SW 1271 (cell line): ENCODE data around the gene SLC25A53.
"Not testable (repeated sequence)": the region's sequence is repeated elsewhere in the genome, so short reads cannot be mapped to it uniquely, and the experiment has no call there.

Experiments used
- DNase-seq, 2 experiments: peaks; one replicate each; lab custom pipeline; 2025; lab: John Stamatoyannopoulos, UW

Gene SLC25A53

DNA sequence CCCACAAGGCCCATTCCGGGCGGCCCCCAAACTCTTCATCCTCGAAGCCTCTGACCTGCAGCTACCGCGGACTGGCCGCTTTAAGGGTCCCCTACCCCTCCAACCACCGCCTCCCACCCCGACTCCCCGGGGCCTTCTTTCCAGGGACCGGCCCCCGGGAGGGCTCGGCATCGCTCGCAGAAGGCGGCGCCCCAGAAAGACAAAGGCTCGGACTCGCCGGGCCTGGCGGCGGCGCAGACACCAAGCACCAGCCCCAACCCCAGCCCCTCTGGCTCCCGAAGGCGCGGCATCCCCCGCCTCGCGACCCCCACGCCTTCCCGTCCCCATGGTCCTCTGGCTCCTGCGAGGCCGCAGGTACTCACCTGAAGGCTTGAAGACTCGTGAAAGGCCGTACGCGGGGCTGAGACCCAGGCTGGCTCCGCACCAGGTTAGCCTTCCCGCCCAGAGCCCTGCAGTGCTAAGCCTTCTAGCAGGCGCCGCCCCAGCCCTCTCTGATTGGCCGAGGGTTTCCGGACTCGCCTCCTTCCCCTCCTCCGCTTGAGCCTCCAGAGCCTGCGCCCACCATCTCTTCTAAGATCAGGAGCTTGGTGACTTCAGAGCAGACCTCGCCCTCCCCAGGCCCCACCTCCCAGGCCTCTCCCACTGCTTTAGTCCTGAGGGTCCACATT lies 80.9 kb downstream of the SLC25A53 start, which contains the start of gene TMSB15C:
Gene TMSB15C (minus strand): TSS at position 459 of the 668 bp plus-strand sequence.
- not testable (repeated sequence) for DNase-seq

DNA sequence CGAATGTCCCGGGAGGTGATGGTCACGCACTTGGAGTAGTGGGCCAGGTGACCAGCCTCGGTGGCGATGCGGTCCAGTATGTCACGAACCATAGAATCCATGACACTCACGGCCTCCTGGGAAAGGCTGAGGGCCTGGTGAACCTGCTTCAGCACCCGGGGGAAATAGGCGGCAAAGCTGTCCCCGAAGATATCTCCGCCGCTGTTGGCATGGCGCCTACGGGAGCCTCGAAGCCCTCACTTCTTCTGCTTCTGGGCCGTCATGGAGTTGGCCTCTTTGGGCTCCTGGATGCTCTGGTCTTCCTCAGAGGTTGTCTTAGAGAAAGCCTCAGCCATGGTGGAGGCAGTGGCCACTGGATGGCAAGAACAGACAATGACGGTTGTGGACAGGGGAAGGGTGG lies 94.2 kb downstream of the SLC25A53 start:
- not testable (repeated sequence) for DNase-seq

DNA sequence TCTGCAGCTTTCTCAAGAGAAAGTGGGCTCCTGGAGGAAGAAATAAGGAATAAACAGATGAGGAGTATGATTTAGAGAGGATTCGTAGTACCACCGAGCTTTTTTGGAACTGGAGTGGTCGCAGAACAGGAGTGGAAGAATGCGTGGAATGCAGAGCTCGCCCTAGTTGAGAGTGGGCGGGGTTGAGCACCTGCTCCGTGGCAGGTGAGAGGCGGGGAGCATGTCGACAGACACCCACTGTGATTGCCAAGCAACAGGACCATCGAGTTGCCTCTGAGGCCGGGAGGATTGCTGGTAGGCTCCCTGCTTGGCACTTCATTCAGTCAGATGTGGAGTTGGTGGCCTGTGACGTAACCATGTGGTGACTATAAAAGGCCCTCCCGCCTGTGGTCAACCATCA lies 101.9 kb downstream of the SLC25A53 start:
- not testable (repeated sequence) for DNase-seq
